Stimulated activated CD4-positive, alpha-beta T cell treated with anti-CD3 and anti-CD28 coated beads, Interleukin-15, amount 100 ng/mL, for 24 hours (primary cell): Measurements from ENCODE around the gene CCDC68.

ENCODE experiments used
- DNase-seq: peaks from one replicate; pipeline ENCODE4 v3.0.0-alpha.2; 2020

Gene CCDC68

DNA sequence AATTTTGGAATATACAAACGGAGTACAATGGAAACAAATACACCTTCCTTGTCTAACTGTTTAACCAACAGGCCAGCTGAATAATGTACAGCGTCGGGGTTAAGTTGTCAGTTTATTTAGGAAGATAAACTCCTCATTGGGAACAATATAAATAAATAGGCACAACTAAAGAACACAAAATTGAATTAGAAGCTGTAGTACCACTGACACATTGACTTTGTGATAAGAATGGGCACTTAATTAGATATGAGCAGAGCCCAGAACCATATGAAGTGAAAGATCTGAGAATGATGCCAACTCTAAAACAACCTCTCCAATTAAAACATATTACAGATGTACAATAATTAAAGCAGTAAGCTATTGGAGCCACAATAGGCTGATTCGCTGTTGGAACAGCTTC lies 44.4 kb downstream of the CCDC68 start:
- no peak for DNase-seq

DNA sequence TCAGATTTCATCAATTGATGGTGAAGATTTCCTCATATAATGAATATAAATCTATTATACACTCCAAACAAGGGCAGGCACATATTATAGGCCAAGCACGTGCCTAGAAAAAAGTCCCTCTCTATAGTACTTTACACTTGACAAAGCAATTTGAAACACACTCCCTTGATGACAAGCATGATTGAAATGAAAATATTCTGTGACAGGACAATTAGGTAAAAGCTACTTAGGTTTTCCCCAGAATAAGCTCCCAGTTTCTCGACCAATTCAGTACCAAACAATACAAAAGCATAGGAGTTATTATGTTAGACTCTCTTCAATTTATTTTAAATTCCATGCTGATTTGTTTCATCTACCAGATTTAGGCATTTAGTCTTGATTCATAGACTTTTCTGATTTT lies 47.7 kb downstream of the CCDC68 start:
- no peak for DNase-seq

DNA sequence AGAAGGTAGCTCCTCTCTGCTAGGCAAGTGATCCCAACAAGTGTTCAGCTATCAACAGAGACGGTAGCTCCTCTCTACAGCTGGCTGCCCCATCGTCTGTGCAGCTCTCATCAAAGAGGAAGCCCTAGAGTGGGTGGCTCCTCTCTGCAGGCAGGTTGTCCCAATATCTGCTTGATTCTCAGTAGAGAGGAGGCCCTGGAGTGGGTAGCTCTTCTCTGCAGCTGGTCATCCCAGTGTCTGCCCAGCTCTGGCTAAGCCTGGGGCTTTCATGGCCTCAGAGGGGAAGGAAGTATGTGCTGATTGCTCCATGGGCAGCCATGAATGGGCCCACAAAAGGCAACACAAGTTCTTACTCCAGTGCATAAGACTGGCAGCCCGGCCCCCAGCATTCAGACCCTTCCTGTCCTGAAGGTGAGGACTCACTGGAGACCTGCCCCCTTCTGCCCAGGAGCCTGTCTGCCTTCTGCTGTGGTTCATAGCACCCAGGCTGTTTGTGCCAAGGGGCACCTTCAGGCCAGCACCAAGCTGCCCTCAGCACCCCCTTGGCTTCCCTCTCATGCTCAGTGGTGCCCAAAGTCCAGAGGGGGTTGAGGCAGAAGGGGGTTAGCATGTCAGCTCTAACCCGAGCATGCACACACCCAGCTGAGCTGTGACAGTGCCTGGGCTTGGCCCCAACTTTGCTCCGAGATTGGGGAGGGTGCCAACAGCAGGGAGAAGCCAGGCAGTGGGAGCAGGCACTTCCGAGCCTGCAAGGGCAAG lies 48.9 kb downstream of the CCDC68 start:
- no peak for DNase-seq

DNA sequence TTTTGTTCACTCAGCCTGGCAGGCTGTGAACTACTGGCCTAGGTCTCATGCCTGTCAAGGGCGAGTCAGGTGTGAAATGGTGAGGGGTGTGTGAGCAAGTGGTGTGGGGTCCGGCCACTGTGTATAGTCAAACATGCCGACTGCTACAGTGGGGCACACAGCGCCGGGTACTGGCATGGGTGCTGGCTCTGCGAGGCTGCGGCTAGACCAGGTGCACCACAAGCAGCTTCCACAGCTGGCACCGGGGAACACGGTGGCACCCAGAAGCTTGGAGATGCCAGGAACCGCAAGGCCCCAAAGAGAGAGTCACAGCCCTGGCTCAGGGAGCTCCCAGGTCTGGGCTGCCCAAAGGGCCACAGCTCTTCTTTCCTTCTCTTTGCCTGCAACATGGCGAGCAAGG lies 49.7 kb downstream of the CCDC68 start:
- DNase-seq: no peak

DNA sequence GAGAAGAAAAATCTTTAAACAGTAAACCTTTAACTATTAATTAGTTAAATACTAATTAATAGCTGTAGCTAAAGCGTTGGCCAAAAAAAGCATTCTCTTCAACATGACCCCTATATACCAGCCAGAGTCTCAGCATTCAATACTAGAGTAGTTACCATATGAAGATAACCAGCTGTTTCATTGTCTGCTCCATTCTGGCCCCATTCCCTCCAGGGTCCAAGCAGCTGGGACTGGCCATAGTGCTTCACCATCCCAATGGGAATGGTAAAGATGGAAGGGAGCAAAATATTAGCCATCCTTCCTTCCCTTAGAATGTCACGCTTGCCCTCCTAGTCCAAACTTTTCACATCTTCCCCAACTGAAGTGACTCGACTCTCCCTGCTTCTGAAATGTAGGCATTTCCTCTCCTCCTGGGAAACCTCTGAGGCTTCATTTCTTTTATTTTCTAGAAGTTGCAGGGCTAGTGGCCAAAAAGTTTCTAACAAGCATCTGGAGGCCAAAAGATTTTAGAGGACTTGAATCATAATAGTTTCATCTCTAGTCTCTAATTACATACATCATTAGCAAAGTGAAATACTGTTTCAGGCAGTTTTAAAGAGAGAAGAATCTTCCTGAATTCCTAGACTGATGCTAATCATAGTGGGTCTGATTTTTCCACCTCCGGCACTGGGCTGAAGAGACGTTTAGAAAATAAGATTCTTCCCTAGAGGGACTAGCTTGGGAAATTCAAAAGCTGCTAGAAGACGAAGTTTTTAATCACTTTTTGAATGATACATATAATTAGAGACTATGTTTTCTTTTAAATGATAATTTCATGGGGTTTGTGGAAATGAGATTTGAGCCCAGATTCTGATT lies 52.7 kb downstream of the CCDC68 start:
- DNase-seq: no peak

DNA sequence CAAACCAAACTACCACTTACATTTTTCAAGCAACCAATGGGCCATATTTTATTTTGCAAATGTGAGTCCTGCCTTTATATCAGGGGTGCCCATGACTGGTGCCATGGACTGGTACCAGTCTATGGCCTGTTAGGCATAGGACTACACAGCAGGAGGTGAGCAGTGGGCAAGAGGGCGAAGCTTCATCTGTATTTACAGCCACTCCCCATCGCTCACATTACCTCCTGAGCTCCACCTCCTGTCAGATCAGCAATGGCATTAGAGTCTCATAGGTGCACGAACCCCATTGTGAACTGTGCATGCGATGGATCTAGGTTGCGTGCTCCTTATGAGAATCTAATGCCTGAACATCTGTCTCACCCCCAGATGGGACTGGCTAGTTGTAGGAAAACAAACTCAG lies 53.6 kb downstream of the CCDC68 start:
- no peak for DNase-seq

DNA sequence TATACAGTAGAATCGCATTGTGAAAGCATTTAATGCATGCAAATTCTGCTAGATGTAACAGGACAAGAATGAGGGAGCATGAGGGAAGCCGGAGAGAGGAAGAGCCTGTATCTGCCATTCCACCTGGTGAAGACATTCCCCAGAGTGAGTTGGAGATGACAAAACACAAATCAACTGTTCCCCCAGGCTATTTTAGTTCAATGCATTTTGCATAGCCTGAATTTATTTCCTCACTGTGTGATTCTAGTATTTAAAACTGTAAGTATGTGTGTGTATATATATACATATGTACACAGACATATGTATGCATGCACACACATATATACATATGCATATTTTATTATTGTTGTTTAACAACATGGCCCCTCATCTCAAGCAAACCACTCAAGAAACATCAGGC lies 54.7 kb downstream of the CCDC68 start:
- no peak for DNase-seq

DNA sequence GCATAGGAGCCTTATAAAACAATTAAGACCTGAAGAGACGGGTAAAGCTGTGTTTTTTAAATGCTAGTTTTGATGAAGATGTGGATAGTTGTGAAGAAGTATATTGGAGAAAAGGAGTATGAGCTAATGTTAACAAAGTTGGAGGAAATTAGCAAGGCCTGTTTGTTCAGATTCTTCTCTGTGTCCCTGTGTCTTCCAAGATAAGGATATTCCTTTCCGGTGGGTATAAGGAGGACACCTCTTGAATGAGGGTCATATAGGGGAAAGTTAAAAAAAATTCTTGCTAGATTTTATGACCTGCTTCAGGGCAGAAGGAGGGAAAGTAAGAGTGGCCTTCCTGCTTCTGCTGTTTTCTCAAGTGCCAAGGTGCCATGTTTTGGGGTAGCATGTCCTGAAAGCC lies 59.0 kb downstream of the CCDC68 start:
- no peak for DNase-seq

DNA sequence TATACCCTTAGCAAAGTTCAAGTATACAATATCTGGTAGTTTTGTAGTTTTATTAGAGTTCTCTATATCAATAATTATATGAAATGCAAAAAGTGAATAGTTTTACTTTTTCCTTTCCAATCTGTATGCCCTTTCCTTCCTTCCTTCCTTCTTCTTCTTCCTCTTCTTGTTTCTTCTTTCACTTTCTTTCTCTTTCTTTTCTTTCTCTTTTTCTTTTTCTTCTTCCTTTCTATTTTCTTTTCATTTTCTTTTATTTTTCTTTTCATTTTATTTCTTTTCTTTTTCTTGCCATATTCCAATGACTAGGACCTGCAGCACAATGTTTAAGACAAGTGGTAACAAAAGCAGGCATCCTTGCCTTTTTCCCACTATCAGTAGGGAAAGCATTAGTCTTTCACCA lies 59.8 kb downstream of the CCDC68 start:
- DNase-seq: no peak

DNA sequence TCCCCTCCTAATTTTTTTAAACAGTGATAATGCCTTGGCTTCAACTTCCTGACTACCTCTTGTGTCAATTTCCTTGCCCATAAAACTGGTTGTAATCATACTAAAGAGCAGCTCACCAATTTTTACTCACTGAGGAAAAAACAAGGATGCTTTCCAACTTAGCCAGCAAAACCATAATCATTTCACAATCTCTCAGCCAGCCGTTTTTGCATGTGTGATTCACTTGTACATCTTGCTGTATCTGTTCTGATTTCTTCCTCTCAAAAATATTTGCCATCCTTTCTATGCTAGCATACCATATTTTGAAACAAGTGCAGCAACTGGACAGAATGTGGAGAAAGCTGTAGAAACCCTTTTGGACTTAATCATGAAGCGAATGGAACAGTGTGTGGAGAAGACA lies 70.3 kb downstream of the CCDC68 start:
- DNase-seq: no peak

DNA sequence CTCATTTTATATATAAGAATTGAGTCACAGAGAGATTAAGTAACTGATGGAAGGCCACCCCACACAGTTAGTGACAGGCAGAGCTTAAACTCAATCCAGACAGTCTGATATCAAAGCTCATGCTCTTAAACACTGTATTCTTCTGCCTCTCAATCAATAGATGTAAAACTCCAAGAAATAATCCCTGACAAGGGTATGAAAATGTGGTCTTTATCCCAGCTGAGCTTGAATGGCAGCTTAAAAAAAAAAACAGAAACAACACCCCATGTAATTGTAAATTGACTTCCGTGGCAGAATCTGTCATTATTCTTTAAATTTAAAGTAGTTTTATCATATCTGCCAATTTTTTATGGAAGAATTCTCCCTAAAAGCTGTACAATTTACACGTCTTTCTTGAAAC lies 70.9 kb downstream of the CCDC68 start:
- DNase-seq: no peak

DNA sequence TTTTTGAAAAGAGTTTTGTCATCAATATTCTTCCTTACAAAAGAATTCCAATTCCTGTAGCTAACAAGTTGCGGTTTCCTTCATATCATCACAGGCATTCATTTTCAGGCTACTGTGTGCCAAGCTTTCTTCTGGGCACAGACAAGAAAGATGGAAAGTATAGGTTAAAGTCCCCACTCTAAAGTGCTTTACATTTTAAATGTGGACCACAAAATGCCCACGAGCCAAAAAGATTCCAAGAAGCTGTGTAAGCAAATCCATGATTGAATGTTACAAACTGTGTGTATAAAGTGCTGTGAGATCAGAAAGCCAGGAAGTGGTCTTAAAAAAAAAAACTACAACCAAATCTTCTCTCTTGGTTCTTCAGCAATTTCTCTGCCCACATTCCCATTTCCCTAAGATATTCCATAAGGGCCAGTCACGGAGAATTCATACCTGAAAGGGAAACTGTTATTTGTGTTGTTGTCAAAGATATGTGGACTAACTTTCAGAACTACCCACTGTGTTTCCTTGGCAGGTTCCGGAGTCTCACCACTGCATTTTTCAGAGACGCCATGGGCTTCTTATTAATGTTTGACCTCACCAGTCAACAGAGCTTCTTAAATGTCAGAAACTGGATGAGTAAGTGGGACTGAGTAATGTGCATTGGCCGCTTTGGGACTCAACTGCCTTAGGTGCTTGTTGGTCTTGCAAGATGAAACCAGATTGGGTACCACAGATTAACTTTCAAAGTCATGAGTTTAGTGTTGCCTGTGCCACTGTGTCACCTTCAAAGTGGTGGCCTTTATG lies 75.3 kb downstream of the CCDC68 start:
- DNase-seq: no peak

DNA sequence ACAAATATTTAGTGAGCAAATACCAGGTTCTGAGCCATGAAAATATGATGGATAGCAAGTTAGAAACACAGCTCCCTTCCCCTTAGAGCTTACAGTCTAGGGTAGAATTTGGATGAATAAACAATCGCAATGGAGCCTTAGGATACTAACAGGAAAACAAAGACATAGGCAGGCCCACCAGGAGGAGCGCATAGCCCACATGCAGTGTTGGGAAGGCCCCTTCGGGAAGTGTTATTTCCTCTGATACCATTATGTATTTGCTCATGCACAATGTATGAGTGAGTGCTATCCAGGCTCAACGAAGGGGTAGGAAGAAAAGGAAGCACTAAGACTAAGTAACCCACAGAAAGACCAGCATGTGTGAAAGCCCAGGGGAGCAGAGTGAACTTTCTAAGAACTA lies 76.9 kb downstream of the CCDC68 start:
- DNase-seq: no peak

DNA sequence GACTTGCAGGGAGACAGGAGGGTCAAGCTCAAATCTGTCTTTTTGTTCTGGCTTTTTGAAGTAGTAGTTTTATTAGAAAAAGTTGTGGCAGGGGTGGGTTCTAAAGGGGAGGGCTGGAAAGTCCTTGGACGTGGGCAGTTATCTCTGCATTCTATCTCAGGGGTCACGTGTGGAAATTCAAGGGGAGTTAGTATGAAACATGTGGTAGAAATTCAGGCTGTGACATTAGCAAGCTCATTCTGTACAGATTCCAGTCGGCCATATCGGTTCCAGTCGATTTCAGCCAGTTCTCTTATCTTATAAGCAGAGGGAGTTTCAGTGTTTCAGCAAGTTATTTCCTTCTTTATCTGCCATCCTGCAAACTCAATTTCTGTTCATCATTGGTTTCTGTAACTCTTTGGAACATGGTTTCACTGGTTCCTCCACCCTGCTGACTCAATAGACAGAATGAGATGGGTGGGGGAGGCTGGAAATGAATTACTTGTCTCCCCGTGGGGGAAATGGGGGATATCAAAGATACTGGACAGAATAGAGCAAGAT lies 78.0 kb downstream of the CCDC68 start:
- no peak for DNase-seq

DNA sequence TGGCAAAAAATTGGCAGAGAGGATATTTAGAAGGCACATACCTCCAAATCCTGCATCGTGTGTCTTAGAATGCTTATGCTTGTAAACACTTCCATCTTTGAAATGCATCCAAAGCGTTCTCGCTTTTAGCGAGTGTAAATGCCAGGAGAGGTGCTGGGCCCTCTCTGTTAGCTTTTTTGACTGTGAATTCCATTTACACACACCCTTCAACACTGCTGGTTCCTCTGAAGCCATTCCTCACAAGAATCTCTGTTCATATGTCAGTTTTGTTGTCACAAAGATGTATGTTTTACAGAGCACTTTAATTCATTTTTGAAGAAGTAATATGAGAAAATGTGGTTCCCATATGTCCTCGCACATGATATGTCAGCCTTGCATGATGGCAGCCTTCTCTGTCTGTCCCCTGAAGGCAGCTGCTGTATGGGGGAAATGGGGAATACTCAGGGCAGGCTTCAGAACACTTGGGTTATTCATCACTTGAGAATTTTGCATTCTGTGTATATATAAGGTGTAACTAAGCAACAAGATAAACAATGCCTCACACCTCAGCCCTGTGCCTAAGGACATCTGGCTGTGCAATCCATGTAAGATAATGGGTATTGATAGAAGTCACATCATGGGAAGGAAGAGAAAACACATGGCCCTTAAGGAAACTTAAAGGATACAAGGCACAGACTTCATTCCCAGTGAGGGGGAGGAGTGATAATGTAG lies 78.7 kb downstream of the CCDC68 start:
- DNase-seq: no peak

DNA sequence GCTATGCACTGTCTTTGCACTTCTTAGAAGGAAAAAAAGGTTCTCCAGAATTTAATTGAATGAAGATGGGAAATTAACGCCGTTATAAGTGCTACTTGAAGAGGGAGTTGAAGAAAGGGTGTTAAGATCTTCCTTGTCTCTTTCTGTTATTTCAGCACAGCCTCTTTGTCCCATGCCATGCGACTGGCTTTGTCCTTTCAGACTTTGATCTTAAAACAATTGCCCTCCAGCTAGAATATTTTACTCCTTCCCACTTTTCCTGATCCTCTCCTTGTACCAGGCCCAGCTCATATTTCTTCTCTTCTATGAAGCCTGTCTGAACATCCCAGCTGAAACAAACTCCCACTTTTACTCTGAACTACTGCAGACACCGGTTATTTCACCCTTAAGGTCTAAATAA lies 79.6 kb downstream of the CCDC68 start:
- no peak for DNase-seq

DNA sequence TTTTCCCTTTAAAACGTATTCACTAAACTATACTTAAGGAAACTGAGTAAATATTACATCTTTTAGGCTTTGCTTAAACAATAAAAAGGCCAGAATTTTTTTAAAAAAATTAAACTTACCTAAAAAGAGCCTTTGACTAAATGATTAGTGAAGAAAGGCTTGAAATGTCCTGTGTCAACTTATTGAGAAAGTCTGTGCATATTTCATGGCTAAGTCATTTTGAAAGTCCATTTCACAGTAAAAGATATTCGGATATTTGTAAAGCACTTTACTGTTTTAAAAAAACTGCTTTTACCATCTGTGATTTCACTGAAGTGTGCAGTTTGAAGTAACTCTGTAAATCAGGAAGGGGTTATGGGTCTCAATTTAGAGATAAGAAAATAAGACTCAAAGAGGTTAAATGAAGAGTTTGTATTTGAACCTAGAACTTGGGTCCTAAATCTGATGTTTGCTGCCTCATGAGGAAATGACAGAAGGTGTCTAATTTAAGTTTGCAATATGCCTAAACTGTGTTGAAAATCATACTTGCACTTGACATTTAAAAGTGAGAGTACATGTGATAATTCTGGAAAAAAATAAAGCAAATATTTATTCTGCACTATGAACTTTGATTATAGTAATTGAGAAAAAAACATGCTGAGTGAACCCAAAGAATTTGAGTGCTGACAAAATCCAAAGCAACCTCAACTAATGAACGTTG lies 80.5 kb downstream of the CCDC68 start:
- DNase-seq: no peak

DNA sequence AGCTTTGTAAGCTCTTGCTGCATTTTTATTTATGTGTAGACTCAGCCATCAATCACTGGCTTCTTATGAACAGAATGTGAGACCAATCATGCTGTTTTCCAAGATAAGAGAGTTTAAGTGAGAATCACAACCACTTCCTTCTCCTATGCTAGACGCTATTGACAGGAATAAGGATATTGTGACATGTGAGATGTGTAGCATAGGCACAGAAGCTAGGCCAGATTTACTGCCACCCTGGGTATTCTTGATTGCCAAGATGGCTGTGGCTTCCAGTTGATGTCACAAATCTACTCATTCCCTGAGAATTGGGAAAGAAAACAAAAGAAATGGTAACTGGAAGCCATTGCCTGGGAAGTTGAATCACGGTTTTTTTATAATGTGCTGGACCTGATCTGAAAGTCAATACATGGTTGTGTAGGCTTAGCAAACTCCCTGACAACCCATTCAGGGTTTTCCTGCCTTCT lies 81.1 kb downstream of the CCDC68 start:
- no peak for DNase-seq

DNA sequence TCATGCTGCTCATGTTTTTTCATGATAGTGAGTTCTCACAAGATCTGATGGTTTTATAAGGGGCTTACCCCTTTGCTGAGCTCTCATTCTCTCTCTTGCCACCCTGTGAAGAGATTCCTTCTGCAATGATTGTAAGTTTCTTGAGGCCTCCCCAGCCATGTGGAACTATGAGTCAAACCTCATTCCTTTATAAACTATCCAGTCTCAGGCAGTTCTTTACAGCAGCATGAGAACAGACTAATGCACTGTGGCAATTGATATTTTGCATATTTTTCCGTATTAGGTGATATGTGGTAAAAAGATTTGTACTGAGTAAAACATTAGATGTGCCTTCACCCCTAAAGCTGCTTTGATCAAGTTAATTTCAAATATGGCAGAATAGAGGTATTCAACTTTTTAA lies 82.2 kb downstream of the CCDC68 start:
- no peak for DNase-seq

DNA sequence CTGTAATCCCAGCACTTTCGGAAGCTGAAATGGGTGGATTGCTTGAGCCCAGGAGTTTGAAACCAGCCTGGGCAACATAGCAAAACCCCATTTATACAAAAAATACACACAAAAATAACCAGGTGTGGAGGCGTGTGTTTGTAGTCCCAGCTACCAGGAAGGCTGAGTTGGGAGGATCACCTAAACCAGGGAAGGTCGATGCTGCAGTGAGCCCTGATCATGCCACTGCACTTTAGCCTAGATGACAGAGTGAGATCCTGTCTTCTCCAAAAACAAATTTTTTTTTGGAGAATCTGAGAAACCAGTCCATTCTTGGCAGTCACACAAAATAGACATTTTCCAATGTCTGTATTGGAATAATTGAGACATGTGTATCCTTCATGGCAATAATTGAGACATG lies 84.2 kb downstream of the CCDC68 start:
- no peak for DNase-seq

DNA sequence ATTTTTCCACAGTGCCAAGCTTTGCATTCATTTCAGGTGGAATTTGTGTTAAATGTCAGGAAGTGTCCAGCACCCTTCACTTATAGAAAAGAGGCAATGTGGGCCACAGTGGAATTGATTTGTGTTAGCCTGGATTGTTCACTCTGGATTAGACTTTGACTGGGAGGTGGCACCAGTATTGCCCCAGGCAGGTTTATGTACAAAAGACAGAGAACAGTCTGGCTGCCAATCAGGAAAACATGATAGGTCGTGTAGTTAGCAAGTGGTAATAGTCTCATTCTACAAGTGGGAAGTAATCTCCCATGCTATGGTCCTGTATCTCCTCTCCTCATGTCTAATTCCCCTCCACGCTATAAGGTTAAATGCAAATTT lies 85.4 kb downstream of the CCDC68 start:
- DNase-seq: no peak

DNA sequence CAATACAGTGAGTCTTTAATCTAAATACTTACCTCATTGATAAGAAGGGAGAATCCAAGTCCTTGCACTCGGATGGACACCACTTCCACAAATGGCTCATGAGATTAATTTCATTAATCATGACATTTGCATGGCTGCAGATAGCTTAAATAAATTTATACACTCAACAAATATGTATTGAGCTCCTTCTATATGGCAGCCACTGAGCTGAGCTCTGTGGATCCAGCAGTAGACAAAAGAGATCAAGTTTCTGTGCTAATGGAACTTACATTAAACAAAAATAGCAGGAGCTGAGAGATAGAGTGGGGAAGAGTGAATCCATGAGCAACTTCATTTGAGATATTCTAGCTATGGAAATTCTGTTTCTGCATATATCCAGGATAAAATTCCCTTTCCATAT lies 86.6 kb downstream of the CCDC68 start:
- no peak for DNase-seq
